KOPT-K1 (cell line): ENCODE results near the gene PGK1.
"Not testable (repeated sequence)": the region's sequence is repeated elsewhere in the genome, so short reads cannot be mapped to it uniquely, and the experiment has no call there.

Experiments
- H3K27ac ChIP-seq: fragments of 200-600 bp; sonication (generic); 2 replicates; pipeline ENCODE4 v1.5.1; 2016; ENCODE audit warnings: antibody characterized with exemption, mild to moderate bottlenecking, low read depth, low read length; ENCODE audit not compliant: poor library complexity, severe bottlenecking
- H3K36me3 ChIP-seq: fragments of 200-600 bp; sonication (generic); 2 replicates; pipeline ENCODE4 v1.5.1; 2017; ENCODE audit warnings: antibody characterized with exemption, mild to moderate bottlenecking, low read length, moderate library complexity; ENCODE audit not compliant: insufficient read depth
- H3K9me3 ChIP-seq: fragments of 200-600 bp; sonication (generic); 2 replicates; pipeline ENCODE4 v1.5.1; 2017; ENCODE audit warnings: antibody characterized with exemption, low read length, mild to moderate bottlenecking; ENCODE audit not compliant: insufficient read depth, poor library complexity, severe bottlenecking

The PGK1 gene

GRCh38 chrX:78104447-78105176, 564 bp downstream of the PGK1 start:
- peaks cover 48% of the 10 kb centered on the region for H3K36me3 ChIP-seq
- peaks cover 11% of the 10 kb centered on the region for H3K9me3 ChIP-seq
- H3K27ac ChIP-seq: peak overlapping the region; percentile 96

DNA sequence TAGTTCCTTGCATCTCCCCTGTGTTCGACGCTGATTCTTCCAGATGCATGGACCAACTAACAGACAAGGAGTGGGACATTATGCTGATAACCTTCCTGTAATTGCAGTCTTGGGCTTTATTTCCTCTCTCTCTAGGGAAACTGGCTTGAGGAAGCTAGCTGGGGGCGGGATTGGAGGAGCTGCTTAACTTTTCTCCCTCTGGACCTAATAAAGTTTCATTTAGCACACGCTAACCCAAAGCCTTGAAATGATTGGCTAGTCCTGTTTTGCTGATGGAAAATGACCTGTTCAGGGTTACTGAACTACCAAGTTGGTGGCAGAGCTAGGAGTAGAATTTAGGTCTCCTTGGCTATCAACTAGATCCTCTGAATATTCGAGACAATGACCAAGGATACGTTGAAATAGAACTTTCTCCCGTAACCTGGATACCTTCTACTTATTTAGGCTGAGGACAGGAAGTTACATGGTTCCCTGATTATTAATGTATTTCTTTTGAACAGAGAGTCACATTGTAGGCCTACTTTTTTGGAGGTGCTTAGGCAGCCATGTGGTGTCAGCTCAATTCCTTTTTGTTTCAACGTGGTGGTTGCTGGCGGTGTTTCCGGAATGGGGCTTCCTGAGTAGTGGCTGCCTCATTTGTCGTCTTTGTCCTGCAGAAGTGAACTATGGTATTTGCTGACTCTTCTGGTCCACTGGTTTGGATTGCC, 2.0 kb downstream of the PGK1 start:
- Histone ChIP-seq H3K27ac (peak overlapping the region; percentile 96), H3K9me3 (peaks cover 11% of the 10 kb centered on the region), H3K36me3 (peaks cover 63% of the 10 kb centered on the region)

DNA sequence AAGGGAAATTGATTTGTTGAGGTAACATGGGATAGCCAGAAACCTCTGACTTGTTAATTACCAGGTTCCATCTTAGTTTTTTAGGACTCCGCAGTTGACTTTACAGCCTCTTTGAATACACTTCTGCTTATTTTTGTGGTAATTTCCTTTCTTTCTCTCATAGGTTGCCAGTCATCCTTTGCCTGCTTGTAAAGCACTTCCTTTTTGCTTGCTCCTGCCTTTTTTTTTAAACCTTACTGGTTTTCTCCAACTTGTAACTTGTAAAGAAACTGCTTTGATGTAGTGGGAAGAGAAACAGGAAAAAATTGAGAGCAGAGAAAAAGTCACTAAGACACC, 2.6 kb downstream of the PGK1 start:
- peak overlapping the region; percentile 96 for H3K27ac ChIP-seq
- H3K36me3 ChIP-seq: peaks cover 68% of the 10 kb centered on the region
- H3K9me3 ChIP-seq: peaks cover 11% of the 10 kb centered on the region

DNA sequence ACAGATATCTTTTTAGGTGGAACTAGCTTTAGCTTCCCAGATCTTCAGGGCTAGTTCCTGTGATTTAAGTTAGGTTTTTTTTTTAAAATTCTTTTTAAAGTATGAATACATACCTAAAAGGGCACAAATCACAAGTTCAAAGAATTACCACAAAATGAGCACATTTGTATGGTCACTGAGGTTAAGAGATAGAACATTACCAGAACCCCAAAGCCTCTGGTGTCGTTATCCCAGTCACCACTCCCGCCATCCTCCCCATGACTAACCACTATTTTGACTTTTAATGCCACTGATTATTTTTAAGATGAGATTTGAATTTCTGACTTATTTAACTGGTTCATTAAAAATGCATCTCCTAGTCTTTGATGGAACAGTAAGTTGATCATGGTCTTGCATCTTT, 5.4 kb downstream of the PGK1 start:
- Histone ChIP-seq H3K36me3 (peaks cover 97% of the 10 kb centered on the region), H3K27ac (no peak overlapping the region), H3K9me3 (no peaks in the 10 kb centered on the region)

GRCh38 chrX:78111140-78111931, 7.3 kb downstream of the PGK1 start:
- peaks cover 100% of the 10 kb centered on the region for H3K36me3 ChIP-seq
- no peak overlapping the region for H3K27ac ChIP-seq

GRCh38 chrX:78116365-78116764, 12.3 kb downstream of the PGK1 start:
- no peaks in the 10 kb centered on the region for H3K9me3 ChIP-seq
- H3K36me3 ChIP-seq: peaks cover 100% of the 10 kb centered on the region
- no peak overlapping the region for H3K27ac ChIP-seq

More at GRCh38 chrX:78111140-78111931, 7.3 kb downstream of the PGK1 start:
- no peaks in the 10 kb centered on the region for H3K9me3 ChIP-seq

DNA sequence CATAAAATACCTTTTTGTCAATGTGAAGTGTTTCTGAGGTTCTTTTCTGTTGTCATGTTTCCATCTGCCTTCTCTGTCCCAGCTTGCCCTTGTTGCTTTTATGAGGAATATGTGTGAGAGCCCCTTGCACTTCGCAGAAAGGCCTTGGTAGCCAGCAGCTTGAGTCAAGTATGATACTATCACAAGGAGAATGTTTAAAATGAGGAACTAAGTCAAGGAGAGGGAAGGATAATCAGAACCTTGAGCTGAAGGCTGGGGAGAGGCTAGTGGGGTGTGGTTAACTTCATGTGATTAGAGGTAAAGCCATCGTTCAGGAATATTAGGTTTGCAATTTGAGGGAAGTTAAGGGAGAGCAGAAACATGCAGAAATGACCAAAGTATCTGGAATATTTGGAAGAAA, 12.7 kb downstream of the PGK1 start:
- Histone ChIP-seq H3K36me3 (peaks cover 100% of the 10 kb centered on the region), H3K27ac (no peak overlapping the region)

GRCh38 chrX:78118628-78119027, 14.6 kb downstream of the PGK1 start:
- Histone ChIP-seq H3K27ac (no peak overlapping the region), H3K9me3 (no peaks in the 10 kb centered on the region), H3K36me3 (peaks cover 100% of the 10 kb centered on the region)

More for the DNA sequence above, 12.7 kb downstream of the PGK1 start:
- no peaks in the 10 kb centered on the region for H3K9me3 ChIP-seq

DNA sequence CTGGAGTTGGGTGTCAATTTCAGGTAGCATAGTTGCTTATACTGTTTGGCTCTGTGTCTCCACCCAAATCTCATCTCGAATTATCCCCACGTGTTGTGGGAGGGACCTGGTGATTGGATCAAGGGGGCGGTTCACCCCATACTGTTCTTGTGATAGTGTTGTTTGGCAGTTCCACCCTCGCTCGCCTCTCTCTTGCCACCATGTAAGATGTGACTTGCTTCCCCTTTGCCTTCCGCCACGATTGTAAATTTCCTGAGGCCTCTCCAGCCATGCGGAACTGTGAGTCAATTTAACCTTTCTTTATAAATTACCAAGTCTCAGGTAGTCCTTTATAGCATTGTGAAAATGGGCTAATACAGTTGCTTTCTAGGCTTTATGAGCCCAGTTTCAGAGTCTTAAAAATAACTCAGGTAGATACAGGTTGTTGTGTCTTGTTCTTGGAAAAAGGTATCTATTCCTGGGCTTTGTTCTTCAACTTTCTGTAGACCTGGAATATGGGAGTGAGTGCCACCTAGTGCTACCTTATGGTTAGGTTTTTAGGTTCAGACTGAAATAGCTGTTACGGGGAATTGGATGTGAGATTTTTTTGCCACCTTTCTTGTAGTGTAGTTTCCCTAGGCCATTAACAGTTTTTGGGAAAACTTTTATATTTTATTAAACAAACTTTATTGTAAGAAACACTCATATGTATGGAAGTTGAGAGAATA, 15.6 kb downstream of the PGK1 start:
- no peaks in the 10 kb centered on the region for H3K9me3 ChIP-seq
- peaks cover 100% of the 10 kb centered on the region for H3K36me3 ChIP-seq
- H3K27ac ChIP-seq: no peak overlapping the region

- Histone ChIP-seq H3K9me3 (no peaks in the 10 kb centered on the region), H3K36me3 (peaks cover 100% of the 10 kb centered on the region), H3K27ac (no peak overlapping the region)
Observed at GRCh38 chrX:78123190-78123589, 19.1 kb downstream of the PGK1 start.

DNA sequence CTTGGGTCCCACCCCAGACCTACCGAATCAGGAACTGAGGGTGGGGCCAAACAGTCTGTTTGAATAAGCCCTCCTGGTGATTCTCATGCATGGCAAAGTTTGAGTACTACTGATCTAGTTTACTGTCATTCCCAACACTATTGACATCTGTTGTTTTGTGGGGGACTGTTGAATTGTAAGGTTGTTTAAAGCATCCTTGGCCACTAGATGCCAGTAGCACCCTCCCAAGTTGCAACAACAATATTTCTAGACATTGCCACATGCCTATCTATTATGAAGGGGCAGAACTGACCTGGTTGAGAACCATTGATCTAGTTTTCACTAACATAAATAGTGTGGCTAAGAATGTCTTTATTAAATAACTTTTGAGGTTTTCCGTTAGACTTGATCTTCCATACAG, 20.3 kb downstream of the PGK1 start:
- Histone ChIP-seq H3K9me3 (no peaks in the 10 kb centered on the region), H3K36me3 (peaks cover 99% of the 10 kb centered on the region), H3K27ac (no peak overlapping the region)

DNA sequence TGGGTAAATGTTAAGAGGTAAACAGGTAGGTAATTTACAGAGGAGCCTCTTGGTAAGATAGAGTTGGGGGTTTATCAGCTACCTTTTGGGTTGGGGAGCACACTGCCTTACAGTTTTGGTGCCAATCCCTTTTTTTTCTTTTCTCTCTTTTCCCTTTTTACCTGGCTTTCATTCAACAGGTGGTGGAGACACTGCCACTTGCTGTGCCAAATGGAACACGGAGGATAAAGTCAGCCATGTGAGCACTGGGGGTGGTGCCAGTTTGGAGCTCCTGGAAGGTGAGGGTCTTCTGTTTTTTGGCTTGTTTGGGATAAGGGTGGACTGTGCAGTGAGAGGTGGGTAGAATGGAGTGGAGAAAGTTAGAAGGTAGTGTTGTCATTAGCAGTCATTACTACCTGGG, 21.1 kb downstream of the PGK1 start:
- Histone ChIP-seq H3K9me3 (no peaks in the 10 kb centered on the region), H3K27ac (no peak overlapping the region), H3K36me3 (peaks cover 99% of the 10 kb centered on the region)

DNA sequence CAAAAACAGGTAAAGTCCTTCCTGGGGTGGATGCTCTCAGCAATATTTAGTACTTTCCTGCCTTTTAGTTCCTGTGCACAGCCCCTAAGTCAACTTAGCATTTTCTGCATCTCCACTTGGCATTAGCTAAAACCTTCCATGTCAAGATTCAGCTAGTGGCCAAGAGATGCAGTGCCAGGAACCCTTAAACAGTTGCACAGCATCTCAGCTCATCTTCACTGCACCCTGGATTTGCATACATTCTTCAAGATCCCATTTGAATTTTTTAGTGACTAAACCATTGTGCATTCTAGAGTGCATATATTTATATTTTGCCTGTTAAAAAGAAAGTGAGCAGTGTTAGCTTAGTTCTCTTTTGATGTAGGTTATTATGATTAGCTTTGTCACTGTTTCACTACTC, 21.7 kb downstream of the PGK1 start:
- not testable (repeated sequence) for H3K27ac ChIP-seq, H3K9me3 ChIP-seq
- peaks cover 100% of the 10 kb centered on the region for H3K36me3 ChIP-seq

DNA sequence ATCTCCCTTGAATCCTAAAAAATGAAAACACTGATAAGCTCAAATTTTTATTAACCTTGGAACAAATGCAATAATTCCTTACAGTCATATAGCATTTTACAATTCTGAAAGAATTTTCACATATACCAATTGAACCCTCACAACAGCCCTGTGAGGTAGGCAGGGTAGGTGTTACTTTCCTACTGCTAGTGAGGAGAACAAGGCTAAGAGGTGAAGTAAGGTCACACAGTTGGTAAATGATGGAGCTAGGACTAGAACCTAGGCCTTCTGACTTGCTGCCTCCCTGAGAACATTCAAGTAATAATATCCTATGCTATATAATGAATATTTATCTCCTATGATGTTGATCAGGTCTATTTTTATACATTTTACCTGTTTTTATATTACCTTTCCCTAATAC, 25.7 kb downstream of the PGK1 start:
- no peak overlapping the region for H3K27ac ChIP-seq
- H3K36me3 ChIP-seq: peaks cover 80% of the 10 kb centered on the region
- no peaks in the 10 kb centered on the region for H3K9me3 ChIP-seq

GRCh38 chrX:78130396-78130795, 26.3 kb downstream of the PGK1 start:
- H3K27ac ChIP-seq: no peak overlapping the region
- no peaks in the 10 kb centered on the region for H3K9me3 ChIP-seq
- H3K36me3 ChIP-seq: peaks cover 73% of the 10 kb centered on the region
